ENCODE results near the gene PKN1. TPM values are rescaled to one million over a fixed set of nuclear protein-coding genes. Genes with fewer than 3 reads are reported as not detected.

PKN1 gene
- total and polyA plus RNA-seq, 7 donors = 40.7 to 136 (median 69.2) TPM

DNA sequence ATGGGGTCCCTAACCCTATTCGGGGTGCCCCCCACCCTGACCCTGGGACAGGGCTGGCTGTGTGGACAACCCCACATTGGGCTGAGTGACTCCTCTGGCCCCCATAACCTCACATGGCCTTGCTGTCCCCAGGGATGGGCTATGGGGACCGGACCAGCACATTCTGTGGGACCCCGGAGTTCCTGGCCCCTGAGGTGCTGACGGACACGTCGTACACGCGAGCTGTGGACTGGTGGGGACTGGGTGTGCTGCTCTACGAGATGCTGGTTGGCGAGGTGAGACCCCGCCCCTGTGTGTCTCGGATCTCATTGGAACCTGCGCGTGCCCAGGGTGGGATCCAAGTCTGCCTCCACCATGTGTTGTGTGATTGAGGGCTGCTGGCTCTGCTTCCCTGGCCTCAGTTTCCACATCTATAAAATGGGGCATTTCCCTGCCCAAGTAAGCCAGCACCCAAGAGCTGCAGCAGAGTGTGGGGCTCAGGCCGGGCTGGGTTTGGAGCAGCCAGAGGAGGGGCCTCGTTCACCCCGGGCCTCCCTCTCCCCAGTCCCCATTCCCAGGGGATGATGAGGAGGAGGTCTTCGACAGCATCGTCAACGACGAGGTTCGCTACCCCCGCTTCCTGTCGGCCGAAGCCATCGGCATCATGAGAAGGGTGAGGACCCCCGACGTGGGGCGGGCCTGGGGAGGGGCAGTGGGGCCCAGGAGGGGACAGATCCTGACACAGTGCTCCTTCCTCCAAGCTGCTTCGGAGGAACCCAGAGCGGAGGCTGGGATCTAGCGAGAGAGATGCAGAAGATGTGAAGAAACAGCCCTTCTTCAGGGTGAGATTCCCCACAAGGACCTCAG is 37.1 kb downstream of the PKN1 start:
- ATAC-seq (no peak), DNase-seq (no peak)
- H3K27ac ChIP-seq = no peak overlapping the region
- H3K4me3 ChIP-seq = no peak overlapping the region
- intact Hi-C loops (cut with DNase I) = no loop called here
- peaks cover 0 to 51% of the 10 kb centered on the region in 2 donors for H3K36me3 ChIP-seq (ENCODE audit: insufficient read depth in 1 of 2, low read depth in 1 of 2)
- H3K4me1 ChIP-seq = peaks cover 8% of the 10 kb centered on the region
- H3K27me3 ChIP-seq (ENCODE audit: insufficient read depth in 3 of 3, low read length in 2 of 3) = peaks cover 0 to 24% (median 4%) of the 10 kb centered on the region in 3 donors
- TF ChIP-seq, protein P1, sequence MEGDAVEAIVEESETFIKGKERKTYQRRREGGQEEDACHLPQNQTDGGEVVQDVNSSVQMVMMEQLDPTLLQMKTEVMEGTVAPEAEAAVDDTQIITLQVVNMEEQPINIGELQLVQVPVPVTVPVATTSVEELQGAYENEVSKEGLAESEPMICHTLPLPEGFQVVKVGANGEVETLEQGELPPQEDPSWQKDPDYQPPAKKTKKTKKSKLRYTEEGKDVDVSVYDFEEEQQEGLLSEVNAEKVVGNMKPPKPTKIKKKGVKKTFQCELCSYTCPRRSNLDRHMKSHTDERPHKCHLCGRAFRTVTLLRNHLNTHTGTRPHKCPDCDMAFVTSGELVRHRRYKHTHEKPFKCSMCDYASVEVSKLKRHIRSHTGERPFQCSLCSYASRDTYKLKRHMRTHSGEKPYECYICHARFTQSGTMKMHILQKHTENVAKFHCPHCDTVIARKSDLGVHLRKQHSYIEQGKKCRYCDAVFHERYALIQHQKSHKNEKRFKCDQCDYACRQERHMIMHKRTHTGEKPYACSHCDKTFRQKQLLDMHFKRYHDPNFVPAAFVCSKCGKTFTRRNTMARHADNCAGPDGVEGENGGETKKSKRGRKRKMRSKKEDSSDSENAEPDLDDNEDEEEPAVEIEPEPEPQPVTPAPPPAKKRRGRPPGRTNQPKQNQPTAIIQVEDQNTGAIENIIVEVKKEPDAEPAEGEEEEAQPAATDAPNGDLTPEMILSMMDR (IDR thresholded peaks at IDR 0.05) = no peak
- 81 to 83% (median 82%) methylated on average over 32 of the region's 32 CpGs for WGBS, 3 donors
- H3K9me3 ChIP-seq = no peaks in the 10 kb centered on the region

DNA sequence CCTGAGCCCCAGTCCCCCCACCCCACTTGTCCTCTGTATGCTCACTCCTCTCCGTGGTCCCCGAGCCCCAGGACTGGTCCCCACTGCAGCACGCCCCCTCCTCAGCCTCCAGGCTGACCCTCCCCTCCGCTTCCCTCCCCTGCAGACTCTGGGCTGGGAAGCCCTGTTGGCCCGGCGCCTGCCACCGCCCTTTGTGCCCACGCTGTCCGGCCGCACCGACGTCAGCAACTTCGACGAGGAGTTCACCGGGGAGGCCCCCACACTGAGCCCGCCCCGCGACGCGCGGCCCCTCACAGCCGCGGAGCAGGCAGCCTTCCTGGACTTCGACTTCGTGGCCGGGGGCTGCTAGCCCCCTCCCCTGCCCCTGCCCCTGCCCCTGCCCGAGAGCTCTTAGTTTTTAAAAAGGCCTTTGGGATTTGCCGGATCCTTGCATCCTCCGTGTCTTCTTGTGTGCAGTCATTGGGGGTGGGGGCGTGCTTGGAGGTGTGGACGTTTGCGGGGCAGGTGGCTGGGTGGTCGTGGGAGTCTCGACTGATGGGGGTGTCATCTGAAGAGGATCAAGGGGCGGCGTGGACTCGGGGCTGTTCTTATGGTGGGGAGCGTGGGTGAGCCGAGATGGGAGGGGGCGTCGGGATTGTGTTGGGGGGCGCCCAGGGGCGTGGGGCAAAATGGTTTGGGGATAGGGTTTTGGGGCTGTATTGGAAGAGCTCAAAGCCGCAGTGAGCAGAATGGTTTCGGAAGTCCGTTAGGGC is 38.5 kb downstream of the PKN1 start:
- Histone ChIP-seq H3K27ac (no peak overlapping the region), H3K4me3 (no peak overlapping the region), H3K4me1 (peaks cover 8% of the 10 kb centered on the region), H3K27me3 (ENCODE audit: insufficient read depth in 3 of 3, low read length in 2 of 3) (peaks cover 0 to 31% (median 8%) of the 10 kb centered on the region in 3 donors), H3K9me3 (no peaks in the 10 kb centered on the region), H3K36me3 (ENCODE audit: insufficient read depth in 1 of 2, low read depth in 1 of 2) (peaks cover 0 to 37% of the 10 kb centered on the region in 2 donors)
- ATAC-seq = no peak
- WGBS, 3 donors = 76 to 84% (median 76%) methylated on average over 44 to 46 of the region's 46 CpGs
- TF ChIP-seq, protein P1 (IDR thresholded peaks at IDR 0.05) = no peak
- intact Hi-C loops (cut with DNase I) = no loop called here
- DNase-seq = no peak

DNA sequence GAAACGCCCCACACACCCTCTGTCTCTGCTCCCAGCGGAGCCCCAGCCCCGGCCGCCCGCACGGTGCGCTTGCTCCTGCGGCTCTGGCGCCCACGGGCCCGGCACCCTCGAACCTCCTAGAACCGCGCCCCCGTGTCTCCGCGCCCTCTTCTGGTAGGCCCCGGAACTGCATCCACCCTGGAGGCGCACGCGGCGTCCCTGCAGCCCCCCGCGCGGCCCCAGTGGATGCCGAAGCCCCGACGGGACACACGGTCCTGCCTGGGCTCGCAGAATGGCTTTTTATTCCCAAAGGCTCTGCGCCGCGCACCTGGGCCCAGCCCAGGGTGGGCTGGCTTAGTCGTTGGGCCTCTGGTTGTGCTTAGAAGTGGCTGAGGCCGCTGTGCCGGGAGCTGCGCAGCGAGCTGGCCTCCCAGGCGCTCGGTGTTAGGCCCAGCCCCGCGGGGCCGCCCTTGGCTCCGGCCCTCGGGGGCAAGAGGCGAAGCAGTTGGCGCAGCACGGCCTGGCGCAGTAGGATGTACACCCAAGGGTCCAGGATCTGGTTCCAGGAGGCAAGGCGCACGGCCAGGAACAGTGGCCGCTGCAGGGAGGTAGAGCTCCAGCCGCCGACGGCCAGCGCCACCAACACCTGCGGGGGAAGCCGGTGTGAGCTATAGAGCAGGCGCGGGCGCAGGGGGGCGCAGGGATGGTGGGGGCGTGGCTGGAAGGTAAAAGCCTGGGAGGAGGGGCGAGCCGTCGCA is 39.3 kb downstream of the PKN1 start:
- Histone ChIP-seq H3K9me3 (no peaks in the 10 kb centered on the region), H3K4me1 (peaks cover 8% of the 10 kb centered on the region), H3K36me3 (ENCODE audit: insufficient read depth in 1 of 2, low read depth in 1 of 2) (peaks cover under 1 to 30% of the 10 kb centered on the region in 2 donors), H3K27me3 (ENCODE audit: insufficient read depth in 3 of 3, low read length in 2 of 3) (peaks cover 0 to 38% (median 8%) of the 10 kb centered on the region in 3 donors), H3K27ac (no peak overlapping the region), H3K4me3 (peak overlapping the region; percentile 33)
- DNase-seq = peak; percentile 76 to 84
- intact Hi-C loops (cut with DNase I) = no loop called here
- ATAC-seq = peak; percentile 62 to 82 (median 67)
- 2 to 3% (median 2%) methylated on average over 58 to 66 of the region's 66 CpGs for WGBS, 3 donors
- TF ChIP-seq, protein P1 (IDR thresholded peaks at IDR 0.05) = peak; percentile 92

DNA sequence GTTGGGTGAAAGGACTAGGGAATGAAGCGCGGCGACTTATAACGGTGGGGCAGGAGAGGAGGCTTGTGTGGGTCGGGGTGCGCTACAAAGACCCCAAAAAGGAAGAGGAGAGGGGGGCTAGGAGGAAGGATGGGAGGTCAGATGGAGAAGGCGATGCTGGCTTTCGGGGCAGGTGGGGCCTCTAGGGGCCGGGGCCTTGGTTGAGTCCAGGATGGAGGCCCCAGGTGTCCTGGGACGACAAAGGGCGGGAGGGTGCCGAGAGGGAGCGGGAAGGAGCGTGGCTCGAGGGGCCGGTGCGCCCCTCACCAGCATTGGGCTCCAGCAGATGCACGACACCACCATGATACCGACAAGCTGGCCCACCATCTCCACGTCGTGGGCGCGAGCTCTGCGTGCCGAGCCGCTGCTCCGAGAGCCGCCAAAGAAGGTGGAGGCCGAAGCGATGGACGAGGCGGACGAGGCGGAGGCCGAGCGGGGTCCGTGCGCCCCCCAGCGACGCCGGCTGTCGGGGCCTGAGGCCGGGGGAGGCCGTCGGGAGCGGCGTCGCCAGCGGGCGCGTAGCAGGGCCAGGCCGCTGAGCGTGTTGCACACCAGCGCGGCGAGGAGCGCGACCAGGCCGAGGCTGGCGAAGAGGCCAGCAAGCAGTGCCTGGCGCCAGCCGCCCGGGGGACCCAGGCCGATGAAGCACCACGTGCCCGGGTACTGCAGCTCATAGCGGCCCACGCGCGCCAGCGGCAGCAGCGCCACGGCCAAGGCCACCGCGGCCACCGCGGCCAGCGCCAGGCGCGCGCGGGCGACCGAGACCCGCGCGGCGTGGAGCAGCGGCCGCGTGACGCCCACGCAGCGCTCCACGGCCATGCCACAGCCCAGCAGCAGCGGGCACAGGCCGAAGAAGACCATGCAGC is 40.2 kb downstream of the PKN1 start:
- Histone ChIP-seq H3K27ac (no peak overlapping the region), H3K9me3 (no peaks in the 10 kb centered on the region), H3K27me3 (ENCODE audit: insufficient read depth in 3 of 3, low read length in 2 of 3) (peaks cover 0 to 38% (median 13%) of the 10 kb centered on the region in 3 donors), H3K4me3 (peak overlapping the region; percentile 48), H3K4me1 (peaks cover 8% of the 10 kb centered on the region), H3K36me3 (ENCODE audit: insufficient read depth in 1 of 2, low read depth in 1 of 2) (peaks cover 5 to 27% of the 10 kb centered on the region in 2 donors)
- TF ChIP-seq, protein P1 (IDR thresholded peaks at IDR 0.05) = no peak
- intact Hi-C loops (cut with DNase I) = no loop called here
- WGBS, 3 donors = 5 to 9% (median 7%) methylated on average over 60 to 97 of the region's 97 CpGs
- ATAC-seq (peak in 1 of 4 donors; percentile 2), DNase-seq (no peak)
